ACC112 (cell line): ENCODE data around the gene ZNF581.

Experiments used
- H2AFZ ChIP-seq: fragments of 200-600 bp; sonication (generic); one replicate; pipeline ENCODE4 v1.6.0; 2017; ENCODE audit warnings: antibody characterized with exemption, low read length; ENCODE audit not compliant: unreplicated experiment
- H3K27ac ChIP-seq: fragments of 200-600 bp; sonication (generic); 2 replicates; pipeline ENCODE4 v1.5.1; 2014; ENCODE audit warnings: low read depth, mild to moderate bottlenecking, antibody characterized with exemption, low read length, moderate library complexity
- H3K27me3 ChIP-seq: fragments of 200-600 bp; sonication (generic); 2 replicates; pipeline ENCODE4 v1.6.1; 2014; ENCODE audit warnings: mild to moderate bottlenecking, antibody characterized with exemption, low read length, moderate library complexity, mixed read lengths; ENCODE audit not compliant: insufficient read depth
- H3K36me3 ChIP-seq: fragments of 200-600 bp; sonication (generic); 2 replicates; pipeline ENCODE4 v1.6.1; 2016; ENCODE audit warnings: mild to moderate bottlenecking, antibody characterized with exemption, low read length, moderate library complexity, mixed read lengths; ENCODE audit not compliant: insufficient read depth
- H3K4me1 ChIP-seq: fragments of 200-600 bp; sonication (generic); one replicate; pipeline ENCODE4 v1.6.1; 2016; ENCODE audit warnings: low read length, mixed read lengths; ENCODE audit not compliant: insufficient read depth, unreplicated experiment, control insufficient read depth
- H3K4me3 ChIP-seq: fragments of 200-600 bp; sonication (generic); 2 replicates; pipeline ENCODE4 v1.5.1; 2014; ENCODE audit warnings: mild to moderate bottlenecking, low read depth, low read length
- H3K79me2 ChIP-seq: fragments of 200-600 bp; sonication (generic); one replicate; pipeline ENCODE4 v1.6.0; 2016; ENCODE audit warnings: low read length; ENCODE audit not compliant: control insufficient read depth, unreplicated experiment, insufficient read depth

ZNF581 gene

DNA sequence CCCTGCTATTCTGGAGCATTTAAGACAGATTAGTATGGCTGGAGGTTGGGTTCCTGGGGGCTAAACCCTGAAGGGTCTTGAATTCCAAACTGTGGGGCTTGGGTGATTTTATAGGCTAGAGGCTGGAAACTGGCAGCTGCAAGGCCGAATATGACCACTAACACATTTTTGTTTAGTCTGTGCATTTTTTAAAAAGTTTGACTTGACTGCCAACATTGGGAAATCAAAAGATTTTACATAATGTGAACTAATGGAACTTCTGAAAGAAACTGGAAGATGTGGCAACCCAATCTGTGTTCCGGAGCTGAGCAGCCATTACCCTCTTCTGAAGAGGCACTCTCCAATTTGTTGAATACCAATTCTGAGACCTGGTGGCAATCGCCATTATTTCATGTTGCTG, 24.2 kb upstream of the ZNF581 start:
- Histone ChIP-seq H3K36me3 (no peaks in the 10 kb centered on the region), H3K4me3 (no peak overlapping the region), H3K4me1 (no peaks in the 10 kb centered on the region), H3K27ac (no peak overlapping the region), H3K27me3 (no peaks in the 10 kb centered on the region), H2AFZ (no peak overlapping the region), H3K79me2 (no peaks in the 10 kb centered on the region)

GRCh38 chr19:55620410-55621204, 22.8 kb upstream of the ZNF581 start:
- no peak overlapping the region for H3K27ac ChIP-seq
- H3K4me1 ChIP-seq = no peaks in the 10 kb centered on the region
- no peaks in the 10 kb centered on the region for H3K79me2 ChIP-seq
- H3K4me3 ChIP-seq = no peak overlapping the region
- H3K27me3 ChIP-seq = no peaks in the 10 kb centered on the region
- H3K36me3 ChIP-seq = no peaks in the 10 kb centered on the region
- no peak overlapping the region for H2AFZ ChIP-seq

GRCh38 chr19:55621205-55621672, 22.2 kb upstream of the ZNF581 start:
- Histone ChIP-seq H3K79me2 (no peaks in the 10 kb centered on the region), H3K27ac (no peak overlapping the region)

DNA sequence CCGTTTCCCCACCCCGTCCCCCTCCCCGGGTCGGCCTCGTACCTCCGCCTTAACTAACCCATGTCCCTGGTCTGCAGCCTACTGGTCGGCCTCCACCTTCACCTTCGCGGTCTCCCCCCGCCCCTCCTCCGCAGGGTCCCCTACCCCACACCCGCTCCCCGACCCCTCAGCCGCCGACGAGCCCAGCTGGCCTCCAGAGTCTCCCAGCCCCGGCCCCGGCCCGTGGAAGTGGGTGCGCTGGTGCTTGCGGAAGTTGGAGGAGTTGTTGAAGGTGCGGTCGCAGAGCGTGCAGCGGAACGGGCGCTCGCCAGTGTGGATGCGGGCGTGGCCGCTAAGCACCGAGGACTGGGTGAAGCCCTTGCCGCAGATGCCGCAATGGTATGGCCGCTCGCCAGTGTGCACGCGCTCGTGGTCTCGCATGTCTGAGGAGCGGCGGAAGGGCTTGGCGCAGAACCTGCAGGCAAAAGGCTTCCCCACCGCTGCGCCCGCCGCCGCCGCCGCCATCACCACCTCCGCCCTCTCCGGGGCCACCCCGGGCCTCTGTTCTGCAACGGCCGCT, 21.7 kb upstream of the ZNF581 start:
- Histone ChIP-seq H2AFZ (no peak overlapping the region), H3K36me3 (no peaks in the 10 kb centered on the region), H3K27me3 (no peaks in the 10 kb centered on the region), H3K4me3 (no peak overlapping the region), H3K79me2 (no peaks in the 10 kb centered on the region), H3K27ac (no peak overlapping the region), H3K4me1 (no peaks in the 10 kb centered on the region)

More at GRCh38 chr19:55621205-55621672, 22.2 kb upstream of the ZNF581 start:
- no peaks in the 10 kb centered on the region for H3K4me1 ChIP-seq
- H3K4me3 ChIP-seq = no peak overlapping the region
- H2AFZ ChIP-seq = no peak overlapping the region
- H3K36me3 ChIP-seq = no peaks in the 10 kb centered on the region
- no peaks in the 10 kb centered on the region for H3K27me3 ChIP-seq

GRCh38 chr19:55622242-55622969, 21.0 kb upstream of the ZNF581 start:
- no peak overlapping the region for H2AFZ ChIP-seq
- H3K36me3 ChIP-seq = no peaks in the 10 kb centered on the region
- no peaks in the 10 kb centered on the region for H3K27me3 ChIP-seq
- H3K4me1 ChIP-seq = no peaks in the 10 kb centered on the region
- no peak overlapping the region for H3K27ac ChIP-seq
- no peaks in the 10 kb centered on the region for H3K79me2 ChIP-seq
- H3K4me3 ChIP-seq = no peak overlapping the region

DNA sequence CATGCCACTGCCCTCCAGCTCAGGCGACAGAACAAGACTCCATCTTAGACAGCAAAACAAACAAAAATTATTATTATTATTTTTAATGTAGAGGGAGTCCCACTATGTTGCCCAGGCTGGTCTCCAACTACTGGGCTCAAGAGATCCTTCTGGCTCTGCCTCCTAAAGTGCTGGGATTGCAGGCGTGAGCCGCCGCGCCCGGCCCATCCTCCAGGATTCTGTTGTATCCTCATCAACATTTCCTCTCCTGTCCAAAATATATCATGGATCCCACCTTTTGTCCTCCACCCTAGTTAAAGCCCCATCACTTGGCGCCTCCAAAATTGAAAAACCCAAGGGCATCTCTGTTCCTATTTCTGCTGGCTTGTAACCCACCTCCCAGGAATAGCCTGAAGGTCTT, 20.3 kb upstream of the ZNF581 start:
- Histone ChIP-seq H3K4me3 (no peak overlapping the region), H3K27ac (no peak overlapping the region), H3K4me1 (no peaks in the 10 kb centered on the region), H3K27me3 (no peaks in the 10 kb centered on the region), H3K36me3 (no peaks in the 10 kb centered on the region), H3K79me2 (no peaks in the 10 kb centered on the region), H2AFZ (no peak overlapping the region)

DNA sequence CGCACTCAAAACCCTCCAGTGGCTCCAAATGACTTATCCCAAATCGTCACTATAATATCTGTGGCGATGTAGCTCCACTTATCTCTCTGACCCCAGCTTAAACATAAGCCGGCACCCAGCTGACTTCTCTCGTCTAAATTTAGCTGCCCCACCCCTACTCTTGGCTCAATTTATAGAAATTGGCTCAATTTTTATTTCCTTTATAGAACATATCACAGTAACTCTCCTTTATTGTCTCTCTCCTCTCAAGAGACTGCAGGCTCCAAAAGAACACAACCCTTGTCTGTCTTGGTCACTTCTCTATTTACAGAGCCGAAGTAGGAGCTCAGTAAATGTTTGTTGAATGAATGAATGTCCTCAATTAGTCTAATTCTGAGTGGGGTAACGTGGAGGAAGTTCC, 19.9 kb upstream of the ZNF581 start:
- H3K27me3 ChIP-seq = no peaks in the 10 kb centered on the region
- no peaks in the 10 kb centered on the region for H3K79me2 ChIP-seq
- H3K36me3 ChIP-seq = no peaks in the 10 kb centered on the region
- H3K4me3 ChIP-seq = peak overlapping the region; percentile 13; the same call in 1 of the 2 replicates
- no peaks in the 10 kb centered on the region for H3K4me1 ChIP-seq
- no peak overlapping the region for H3K27ac ChIP-seq
- no peak overlapping the region for H2AFZ ChIP-seq

DNA sequence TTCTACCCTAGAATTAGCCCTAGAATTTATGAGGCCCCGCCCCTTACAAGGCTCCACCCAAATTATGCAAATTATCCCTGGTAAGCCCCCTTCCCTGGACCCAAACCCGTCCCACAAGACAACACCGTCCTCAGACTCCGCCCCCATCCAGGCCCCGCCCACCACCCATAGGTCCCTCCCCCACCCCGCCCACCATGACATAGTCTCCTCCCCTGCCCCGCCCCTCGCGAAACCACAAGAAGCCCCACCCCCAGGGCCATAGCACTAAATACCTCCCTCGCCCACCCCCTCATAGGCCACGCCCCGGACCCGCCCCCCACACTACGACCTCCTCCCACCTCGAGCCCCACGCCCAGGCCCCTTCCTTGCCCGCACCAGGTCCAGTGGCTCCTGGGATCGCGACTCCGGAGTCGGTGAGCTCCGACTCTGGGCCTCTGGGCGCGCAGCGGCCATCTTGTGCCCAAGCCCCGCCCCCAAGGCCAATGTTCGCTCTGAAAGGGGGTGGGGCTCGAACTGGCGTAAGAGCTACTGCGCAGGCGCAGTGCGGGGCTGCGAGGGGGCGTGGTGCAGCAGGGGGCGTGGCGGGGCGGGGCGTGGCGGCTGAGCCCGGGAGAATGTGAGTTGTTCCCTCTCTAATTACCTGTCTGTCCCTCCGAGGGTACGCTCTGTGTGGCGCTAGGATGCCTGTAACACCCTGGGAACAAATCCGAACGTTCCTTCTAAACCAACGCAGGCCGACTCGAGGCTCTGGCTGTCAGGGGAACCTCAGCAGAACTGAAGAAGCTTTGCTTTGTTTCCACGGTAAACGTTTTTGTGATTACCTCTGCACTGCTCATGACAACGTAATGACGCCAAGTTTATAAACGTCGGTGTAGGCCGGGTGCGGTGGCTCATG, 19.1 kb upstream of the ZNF581 start, which contains the start of gene ZNF784:
Gene ZNF784 (minus strand): TSS at position 458 of the 895 bp plus-strand sequence. CDS start 5 bp downstream, at position 453.
- Histone ChIP-seq H3K4me1 (no peaks in the 10 kb centered on the region), H3K79me2 (no peaks in the 10 kb centered on the region), H2AFZ (peak within 1 kb of the TSS; percentile 43), H3K36me3 (no peaks in the 10 kb centered on the region), H3K4me3 (peak within 1 kb of the TSS; percentile 78), H3K27me3 (no peaks in the 10 kb centered on the region), H3K27ac (peak within 1 kb of the TSS; percentile 80)

GRCh38 chr19:55625004-55625326, 18.5 kb upstream of the ZNF581 start:
- Histone ChIP-seq H3K27ac (no peak overlapping the region), H3K4me3 (peak overlapping the region; percentile 78), H2AFZ (peak overlapping the region; percentile 43), H3K79me2 (no peaks in the 10 kb centered on the region), H3K27me3 (no peaks in the 10 kb centered on the region), H3K4me1 (no peaks in the 10 kb centered on the region), H3K36me3 (no peaks in the 10 kb centered on the region)

- no peaks in the 10 kb centered on the region for H3K4me1 ChIP-seq
- no peaks in the 10 kb centered on the region for H3K36me3 ChIP-seq
- no peak overlapping the region for H3K4me3 ChIP-seq
These were observed 17.1 kb upstream of the ZNF581 start for GRCh38 chr19:55626350-55626749.

More at GRCh38 chr19:55626350-55626749, 17.1 kb upstream of the ZNF581 start:
- Histone ChIP-seq H3K79me2 (no peaks in the 10 kb centered on the region), H2AFZ (no peak overlapping the region), H3K27me3 (no peaks in the 10 kb centered on the region), H3K27ac (no peak overlapping the region)
